Measurements from ENCODE around the gene SURF6.
"Not testable (repeated sequence)": the region's sequence is repeated elsewhere in the genome, so short reads cannot be mapped to it uniquely, and the experiment has no call there.

SURF6 gene

DNA sequence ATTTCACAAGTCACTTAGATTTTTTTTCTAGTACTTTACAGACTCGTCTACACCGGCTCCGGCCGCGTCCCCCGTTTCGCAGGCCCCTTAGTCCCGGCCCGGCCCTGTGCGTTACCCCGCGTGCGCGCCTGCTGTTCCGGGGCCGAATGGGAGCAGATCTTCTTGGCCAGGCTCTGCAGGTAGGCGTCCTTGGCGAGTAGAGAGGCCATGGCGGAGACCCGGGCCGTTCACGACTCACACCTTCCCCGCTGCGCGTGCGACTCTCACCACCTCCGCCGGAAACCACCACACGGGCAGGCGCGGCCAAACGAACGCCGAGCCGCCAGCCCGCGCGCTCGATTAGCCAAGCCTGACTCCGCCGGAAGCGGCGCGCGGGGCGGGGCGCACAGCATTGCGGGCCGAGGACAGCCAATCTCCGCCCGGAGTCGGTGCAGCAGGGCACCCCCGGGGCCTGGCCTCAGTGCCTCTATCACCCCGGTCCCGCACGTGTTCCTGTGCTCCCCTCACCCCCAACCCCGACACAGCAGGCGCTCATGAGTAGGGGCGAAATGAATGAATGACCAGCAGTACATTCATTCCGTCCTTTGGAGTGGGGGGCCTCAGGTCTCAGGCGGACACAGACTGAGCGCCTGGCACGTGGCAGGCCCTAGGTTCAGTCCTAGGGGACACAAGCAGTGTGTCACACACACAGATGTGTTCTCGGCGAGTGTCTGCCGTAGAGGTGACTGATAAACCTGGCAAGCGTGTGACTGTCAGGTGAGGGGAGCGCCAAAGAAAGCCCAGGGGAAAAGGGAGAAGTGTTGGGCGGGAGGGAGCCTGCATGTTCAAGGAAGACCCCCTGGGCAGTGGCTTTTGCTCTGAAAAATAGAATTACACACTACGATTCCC is at the start of gene SURF6:
TSS of gene SURF6 (minus strand) at position 265 of the 888 bp plus-strand sequence. CDS start at position 209, 56 bp downstream.
- DNase-seq (ENCODE audit: low read depth, low spot score) = no peak

DNA sequence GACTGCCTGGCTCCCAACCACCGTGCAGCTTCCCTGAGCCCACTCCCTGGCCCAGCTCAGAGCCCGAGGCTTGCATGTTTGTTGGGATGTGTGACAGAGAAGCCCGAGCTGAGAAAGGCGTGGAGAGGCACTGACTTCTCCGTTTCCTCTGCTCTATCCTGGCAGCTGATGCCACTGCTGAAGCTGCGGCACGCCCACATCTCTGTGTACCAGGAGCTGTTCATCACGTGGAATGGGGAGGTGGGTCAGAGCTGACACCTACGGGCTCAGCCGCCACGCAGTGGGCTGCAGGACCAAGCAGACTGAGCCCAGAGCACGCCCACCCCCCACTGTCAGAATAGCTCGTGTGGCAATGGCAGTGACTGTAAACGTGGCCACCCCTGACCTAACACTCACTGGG is 49.5 kb upstream of the SURF6 start:
- DNase-seq (ENCODE audit: low read depth, low spot score) = no peak

DNA sequence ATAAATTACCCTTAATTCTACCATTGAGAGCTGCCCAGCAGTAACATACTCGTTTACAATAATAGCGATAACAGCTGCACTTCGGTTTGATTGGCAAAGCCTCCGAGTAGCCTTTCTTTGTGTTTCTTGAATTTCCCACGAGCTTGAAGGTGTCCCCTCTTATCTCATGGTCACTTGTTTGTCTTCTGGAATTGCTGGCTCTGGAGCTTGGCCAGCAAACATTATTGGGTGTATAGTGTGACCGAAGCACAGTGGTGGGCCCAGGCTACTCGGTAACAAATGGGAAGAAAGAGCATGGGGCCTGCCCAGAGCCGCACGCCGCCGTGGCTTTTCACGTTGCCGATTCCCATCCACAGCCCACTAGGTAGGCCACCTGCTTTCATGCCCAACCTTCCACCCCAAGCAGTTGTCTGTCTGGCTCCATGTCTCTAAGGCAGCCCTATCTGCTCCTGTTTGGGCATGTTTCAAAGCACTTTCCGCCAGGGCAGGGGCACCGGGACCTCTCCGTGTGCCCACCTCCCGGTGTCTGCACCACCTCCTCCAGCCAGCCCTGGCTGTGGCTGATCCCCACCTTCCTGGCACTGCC is 48.8 kb upstream of the SURF6 start:
- DNase-seq (ENCODE audit: low read depth, low spot score) = no peak

DNA sequence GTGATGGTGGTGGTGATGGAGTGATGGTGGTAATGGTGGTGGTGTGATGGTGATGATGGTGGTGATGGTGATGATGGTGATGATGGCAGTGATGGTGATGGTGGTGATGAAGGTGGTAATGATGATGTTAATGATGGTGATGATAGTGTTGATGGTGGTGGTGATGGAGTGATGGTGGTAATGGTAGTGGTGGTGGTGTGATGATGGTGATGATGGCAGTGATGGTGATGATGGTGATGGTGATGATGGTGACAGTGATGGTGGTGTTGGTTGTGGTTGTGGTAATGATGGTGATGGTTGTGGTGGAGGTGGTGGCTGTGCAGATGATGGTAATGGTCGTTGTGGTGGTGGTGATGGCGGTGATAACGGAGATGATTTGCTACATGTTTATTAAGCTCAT is 47.5 kb upstream of the SURF6 start:
- no peak for DNase-seq (ENCODE audit: low read depth, low spot score)

DNA sequence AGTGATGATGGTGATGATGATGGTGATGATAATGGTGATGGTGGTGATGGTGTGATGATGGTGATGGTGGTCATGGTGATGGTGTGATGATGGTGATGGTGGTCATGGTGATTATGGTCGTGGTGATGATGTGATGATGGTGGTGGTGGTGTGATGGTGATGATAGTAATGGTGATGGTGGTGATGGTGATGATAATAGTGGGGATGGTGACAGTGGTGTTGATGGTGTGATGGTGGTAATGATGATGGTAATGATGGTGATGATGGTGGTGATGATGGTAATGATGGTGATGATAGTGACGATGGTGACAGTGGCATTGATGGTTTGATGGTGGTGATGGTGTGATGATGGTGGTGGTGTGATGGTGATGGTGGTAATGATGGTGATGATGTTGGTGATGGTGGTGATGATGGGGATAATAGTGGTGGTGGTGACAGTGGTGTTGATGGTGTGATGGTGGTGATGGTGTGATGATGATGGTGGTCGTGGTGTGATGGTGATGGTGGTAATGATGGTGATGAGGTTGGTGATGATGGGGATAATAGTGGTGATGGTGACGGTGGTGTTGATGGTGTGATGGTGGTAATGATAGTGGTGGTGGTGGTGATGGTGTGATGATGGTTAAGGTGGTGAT is 46.6 kb upstream of the SURF6 start:
- DNase-seq (ENCODE audit: low read depth, low spot score) = no peak

DNA sequence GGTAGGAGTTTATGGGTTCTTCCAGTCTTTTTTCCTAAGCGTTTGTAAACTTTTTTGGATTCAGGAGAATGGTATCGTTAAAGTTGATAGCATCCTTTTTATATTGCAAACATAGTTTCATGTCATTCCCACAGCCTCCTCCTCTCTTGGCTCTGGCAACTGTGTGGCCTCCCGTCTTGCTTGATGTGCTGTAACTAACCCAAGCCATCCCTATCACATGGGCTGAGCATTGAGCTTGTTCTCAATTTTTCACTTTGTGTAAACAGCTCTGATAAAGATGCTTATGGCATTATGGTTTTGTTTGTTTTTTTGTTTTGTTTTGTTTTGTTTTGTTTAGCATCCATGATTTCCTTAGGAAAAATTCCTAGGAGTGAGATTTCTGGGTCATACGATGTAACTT is 44.7 kb upstream of the SURF6 start:
- no peak for DNase-seq (ENCODE audit: low read depth, low spot score)

DNA sequence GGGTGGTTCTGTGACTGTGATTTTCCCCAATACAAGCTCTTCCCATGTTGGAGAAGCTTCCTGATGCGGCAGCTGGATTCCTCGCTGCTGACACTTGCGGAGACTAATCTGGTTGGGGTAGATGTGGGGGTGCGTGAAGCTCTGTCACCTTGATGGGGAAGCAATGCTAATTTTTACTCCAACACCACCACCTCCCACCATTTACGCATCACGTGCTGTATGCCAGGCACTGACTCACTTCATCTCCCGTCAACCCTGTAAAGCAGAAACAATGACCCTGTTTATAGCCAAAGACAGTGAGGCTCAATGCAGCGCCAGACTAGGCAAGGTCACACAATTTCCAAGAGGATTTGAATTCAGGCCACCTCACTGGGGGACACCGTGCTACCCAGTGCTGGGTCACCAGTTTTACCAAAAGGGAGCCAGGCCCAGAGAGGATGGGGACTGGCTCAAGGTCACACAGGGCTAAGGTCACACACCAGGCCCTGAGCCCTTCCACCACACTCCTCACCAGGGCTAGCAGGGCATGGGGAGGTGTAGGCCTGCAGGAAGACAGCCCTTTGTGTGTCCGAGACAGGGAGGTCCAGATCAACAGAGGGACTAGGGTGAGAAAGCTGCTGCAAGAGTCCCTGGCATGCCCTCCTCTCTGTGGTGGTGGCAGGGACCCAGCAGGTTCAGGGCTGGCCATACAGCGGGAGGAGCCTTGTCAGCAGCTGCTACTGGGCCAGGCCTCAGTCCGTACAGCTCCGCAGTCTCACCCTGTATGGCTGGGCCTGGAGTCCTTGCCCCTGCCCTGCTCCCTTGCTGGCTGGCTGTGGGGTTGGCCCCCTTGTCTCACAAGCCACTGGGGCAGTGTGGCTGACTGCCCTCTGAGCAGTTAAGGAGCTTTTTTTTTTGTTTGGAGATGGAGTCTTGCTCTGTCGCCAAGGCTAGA is 43.4 kb upstream of the SURF6 start:
- DNase-seq (ENCODE audit: low read depth, low spot score) = no peak

DNA sequence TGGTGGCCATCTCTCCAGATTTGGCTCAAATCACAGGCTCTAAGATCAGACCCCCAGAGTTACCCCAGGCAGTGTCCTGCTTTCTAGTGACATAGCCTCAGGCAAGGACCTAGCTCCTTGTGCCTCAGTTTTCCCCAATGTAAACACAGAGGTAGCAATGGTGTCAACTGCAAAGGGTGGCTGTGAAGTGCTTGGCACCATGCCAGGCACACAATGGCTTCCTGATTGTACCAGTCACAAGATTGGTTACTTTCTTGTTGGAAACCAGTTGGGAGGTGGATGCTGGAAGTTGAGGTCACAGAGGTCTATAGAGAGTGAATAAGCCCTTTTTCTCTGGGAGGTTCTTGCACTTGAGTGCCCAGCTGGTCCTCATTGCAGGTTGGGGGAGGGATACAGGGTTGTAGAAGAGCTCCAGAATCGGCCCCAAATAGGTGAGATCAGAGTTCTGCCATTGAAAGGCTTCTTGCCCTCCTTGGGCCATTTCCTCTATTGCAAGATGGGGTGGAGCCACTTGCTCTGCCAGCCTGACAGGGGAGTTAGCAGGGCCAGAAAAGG is 42.5 kb upstream of the SURF6 start:
- no peak for DNase-seq (ENCODE audit: low read depth, low spot score)

DNA sequence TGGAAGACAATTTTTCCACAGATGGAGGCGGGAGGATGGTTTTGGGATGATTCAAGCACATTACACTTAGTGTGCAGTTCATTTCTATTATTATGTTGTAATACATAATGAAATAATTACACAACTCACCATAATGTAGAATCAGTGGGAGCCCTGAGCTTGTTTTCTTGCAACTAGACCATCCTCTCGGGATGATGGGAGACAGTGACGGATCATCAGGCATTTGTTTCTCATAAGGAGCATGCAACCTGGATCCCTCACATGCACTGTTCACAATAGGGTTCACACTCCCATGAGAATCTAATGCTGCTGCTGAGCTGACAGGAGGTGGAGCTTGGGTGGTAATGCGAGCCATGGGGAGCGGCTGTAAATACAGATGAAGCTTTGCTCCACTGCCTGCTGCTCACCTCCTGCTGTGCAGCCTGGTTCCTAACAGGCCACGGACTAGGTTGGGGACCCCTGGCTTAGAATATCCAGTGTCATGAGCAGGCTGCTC is 41.8 kb upstream of the SURF6 start:
- no peak for DNase-seq (ENCODE audit: low read depth, low spot score)

DNA sequence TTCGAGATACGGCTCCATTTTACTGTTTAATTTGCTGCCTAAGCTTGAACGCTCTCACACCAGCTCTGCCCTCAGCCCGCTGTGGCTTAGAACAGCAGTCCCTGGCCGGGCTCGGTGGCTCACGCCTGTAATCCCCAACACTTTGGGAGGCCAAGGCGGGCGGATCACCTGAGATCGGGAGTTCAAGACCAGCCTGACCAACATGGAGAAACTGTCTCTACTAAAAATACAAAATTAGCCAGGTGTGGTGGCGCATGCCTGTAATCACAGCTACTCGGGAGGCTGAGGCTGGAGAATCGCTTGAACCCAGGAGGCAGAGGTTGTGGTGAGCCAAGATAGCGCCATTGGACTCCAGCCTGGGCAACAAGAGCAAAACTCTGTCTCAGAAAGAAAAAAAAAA is 41.3 kb upstream of the SURF6 start:
- DNase-seq (ENCODE audit: low read depth, low spot score) = not testable (repeated sequence)

DNA sequence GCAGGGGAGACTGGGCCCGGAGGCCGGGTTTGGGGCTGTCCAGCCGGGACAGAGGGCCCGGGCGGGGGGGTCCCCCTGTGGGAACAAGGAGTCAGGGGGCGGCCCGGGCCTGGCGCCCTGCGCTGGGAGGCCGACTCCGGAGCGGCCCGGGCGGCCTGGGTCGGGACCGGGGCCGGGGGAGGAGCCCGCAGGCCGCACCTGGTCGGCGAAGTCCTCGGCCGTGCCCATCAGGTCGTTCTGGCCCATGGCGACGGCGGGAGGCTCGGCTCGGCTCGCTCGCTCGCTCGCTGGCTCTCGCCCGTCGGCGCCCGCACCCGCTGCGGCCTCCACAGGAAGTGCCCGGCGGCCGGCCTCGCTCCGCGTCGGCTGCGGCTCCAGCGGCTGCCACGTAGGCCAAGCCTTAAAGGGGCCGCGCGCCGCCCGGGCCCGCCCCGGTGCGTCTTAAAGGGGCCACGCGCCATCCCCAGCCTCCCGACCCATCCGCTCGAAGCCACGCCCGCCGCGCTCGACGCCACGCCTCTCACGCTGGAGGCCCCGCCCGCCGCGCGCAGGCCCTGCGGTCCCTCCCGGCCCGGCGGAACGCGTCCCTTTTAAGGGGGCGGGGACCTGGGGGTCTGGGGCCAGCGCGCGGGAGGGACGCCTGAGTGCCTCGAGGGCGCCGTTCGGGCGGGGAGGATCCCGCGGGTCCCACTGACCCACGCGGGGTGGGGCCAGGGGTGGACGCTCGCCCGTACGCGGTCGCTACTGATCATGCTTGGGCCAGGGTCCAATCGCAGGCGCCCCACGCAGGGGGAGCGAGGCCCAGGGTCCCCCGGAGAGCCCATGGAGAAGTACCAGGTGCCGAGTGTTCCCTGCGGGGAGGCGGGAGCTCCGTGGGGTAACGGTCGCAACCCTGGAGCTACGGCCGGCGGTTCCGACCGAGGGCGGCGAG is 40.0 kb upstream of the SURF6 start, which contains the start of the genes STKLD1 and SURF4:
TSS of gene STKLD1 (plus strand) at position 643 of the 931 bp plus-strand sequence. CDS start at position 751, 108 bp downstream.
TSS of gene SURF4 (minus strand) at position 337 of the 931 bp plus-strand sequence. CDS start at position 246, 91 bp downstream.
- peak; percentile 70 for DNase-seq (ENCODE audit: low read depth, low spot score)

DNA sequence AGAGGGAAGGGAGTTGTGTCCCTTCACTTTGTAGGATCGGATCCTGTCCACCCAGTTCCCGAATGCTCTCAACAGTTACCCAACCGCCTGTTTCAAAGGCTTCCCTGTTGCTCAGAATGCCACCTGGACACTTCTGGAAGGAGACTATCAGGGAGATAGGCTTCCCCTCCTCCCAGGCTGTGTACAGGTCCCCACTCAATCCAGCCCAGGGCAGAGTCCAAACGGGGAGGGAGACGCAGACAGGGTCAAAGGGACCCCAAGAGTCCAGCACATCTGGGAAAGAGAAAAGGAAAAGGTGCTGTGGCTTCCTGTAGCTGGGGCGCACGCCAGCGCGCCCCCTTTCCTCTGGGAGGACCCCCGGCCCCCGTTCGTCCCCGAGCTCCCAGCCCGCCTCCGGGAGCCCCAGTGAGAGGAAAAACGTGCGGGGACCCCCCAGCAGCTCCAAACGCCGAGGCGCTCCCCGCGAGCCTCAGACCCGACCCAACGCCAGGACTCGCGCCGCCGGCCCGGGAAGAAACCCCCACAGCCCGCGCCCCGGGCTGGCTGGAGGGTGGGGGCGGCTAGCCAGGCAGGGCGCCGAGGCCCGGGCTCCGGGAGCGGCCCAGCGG is 39.2 kb upstream of the SURF6 start:
- no peak for DNase-seq (ENCODE audit: low read depth, low spot score)

DNA sequence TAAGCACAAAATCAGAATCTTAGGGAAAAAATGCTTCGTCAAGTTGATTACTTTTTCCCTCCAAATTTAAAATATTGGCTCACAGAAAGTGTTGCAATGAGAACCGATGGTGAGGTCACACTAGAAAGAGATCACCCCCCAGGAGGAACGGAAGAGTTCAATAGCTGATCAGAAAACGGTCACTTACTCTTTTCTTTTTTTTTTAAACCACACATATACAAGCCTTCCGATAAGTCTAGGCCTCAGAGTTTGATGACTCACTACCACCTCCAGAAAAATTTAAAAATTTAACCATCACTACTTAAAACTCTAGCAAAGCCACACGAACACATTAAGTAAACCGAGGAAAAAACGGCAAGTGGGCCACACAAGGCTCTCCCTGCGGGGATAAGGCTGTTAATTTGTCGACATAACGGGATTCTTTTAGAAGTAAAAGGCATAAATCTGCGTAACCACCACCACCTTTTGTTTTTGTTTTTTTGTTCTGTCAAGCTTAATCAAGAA is 38.7 kb upstream of the SURF6 start:
- DNase-seq (ENCODE audit: low read depth, low spot score) = no peak

DNA sequence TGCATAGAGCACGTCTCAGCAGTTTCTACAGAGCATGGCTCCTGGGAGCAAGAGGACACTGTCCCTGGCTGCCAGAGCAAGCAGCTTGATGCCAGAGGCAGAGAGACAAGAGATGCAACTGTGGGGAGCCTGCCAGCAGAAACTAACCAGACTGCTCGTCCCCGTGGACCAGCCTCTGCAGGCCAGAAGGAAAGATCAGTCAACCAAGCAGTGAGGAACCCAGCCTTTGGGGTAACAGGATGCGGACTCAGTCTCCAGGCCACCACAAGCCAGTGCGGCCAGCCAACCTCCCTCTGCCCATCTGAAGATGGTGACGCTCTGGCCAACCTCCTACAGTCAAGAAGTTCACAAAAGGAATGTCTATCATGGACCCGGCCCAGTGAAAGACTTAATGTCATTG is 36.2 kb upstream of the SURF6 start:
- no peak for DNase-seq (ENCODE audit: low read depth, low spot score)

DNA sequence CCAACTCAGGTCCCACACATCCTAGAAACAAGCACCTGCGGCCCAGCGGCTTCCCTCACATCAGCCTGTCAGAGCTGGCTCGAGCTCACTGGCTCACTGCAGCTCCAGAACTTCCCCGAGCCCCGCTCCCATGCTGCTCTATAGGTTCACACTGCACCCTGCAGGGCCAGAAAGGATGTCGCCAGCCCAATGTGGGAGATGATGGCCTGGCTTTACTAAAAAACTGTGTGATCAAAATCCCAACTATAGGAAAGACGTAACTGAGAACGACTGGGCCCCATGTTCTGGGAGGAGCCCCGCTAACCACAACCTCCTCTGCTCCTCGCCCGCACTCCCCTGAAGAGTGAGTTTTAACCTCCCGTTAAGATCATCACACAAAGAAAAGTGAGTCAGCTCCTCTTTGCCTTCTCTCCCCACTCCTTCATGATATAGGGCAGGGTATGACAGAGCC is 35.3 kb upstream of the SURF6 start:
- no peak for DNase-seq (ENCODE audit: low read depth, low spot score)

DNA sequence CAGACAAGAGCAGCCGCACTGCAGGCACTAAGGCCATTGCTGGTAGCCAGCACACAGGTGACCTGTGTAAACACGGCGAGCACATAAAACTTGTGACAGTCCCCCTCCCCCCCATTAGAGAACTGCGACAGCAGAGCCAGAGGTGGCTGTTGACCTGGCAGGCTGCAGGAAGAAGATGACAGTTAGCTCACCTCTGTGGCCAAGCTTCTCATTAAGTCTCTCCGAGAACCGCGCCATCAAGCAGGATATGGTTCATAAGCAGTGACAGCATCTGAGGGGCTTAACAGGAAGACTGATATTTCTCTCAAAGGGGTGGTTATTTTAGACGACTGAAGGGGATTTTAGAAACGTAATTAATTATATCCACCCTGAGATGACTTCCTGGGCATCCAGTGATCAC is 34.7 kb upstream of the SURF6 start:
- DNase-seq (ENCODE audit: low read depth, low spot score) = no peak

DNA sequence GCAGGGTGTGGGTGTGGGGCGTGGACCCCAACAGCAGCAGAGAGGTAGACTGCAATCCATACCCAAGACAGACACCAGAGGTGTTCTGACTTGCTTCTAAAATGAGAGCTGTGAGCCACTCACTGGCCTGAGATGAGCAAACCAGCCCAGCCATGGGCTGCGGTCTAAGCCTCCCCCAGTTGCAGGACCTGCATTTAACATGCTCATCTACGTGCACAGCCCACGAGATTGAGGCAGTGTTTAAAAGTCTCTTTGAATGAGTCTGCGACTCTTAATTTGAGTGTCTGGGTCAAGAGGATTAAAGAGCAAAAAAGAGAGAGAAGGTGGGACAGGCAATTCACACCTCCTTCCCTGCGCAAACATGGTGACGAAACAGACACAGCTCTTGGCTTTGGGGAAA is 33.9 kb upstream of the SURF6 start:
- DNase-seq (ENCODE audit: low read depth, low spot score) = no peak

DNA sequence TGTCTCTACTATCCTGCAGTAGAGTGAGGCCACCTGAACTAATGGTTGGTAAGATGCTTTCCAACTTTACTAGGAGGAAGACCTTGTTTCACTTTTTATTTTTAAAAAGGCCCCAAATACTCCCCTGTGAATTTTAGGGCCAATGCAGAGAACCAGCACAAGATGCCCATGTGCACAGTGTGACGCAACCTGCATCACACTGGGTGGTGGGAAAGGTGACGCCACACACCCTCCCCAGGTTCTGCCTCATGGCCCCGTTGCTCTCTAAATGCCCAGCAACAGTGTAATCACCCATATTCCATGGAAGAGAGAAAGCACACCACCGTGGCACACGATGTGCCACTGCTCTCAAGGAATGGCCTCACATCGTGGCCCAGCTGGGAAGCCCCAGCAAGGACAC is 33.4 kb upstream of the SURF6 start:
- no peak for DNase-seq (ENCODE audit: low read depth, low spot score)

DNA sequence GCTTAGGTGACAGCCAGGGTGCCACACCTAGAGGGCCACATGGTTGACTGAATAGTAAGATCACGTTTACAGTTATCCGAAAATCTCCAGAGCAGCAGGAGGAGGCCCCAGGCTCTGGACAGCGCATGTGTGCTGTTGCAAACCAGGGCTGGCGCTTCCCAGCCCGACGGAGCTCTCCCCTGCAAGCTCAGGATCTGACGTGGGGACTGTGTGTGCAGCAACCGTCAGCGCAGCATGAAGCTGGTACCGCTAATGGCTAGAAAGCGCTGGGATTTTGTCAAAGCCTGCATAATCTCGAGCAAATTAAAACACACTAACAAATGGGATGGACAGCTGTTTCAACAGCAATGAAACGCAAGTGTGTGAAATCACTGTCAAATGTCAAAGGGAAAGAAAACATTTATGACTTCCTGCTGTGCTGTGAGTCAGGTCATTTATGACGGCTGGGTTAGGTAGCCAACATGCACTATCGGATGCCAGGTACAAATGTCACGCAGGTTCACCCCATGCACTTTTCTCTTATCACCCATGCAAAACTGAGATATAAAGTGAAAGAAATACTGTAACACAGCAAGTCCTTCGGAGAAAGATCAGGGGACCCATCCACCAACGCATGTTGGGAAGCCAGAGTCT is 32.4 kb upstream of the SURF6 start:
- DNase-seq (ENCODE audit: low read depth, low spot score) = no peak

Measured in iPS DF 19.7 (cell line).